ENCODE measurements around the gene ARHGAP44. TPM values are rescaled to one million over a fixed set of nuclear protein-coding genes. Genes with fewer than 3 reads are reported as not detected.

Gene ARHGAP44
- total RNA-seq, 2 donors from 2014 or later, result 46.3 to 51.5 TPM

DNA sequence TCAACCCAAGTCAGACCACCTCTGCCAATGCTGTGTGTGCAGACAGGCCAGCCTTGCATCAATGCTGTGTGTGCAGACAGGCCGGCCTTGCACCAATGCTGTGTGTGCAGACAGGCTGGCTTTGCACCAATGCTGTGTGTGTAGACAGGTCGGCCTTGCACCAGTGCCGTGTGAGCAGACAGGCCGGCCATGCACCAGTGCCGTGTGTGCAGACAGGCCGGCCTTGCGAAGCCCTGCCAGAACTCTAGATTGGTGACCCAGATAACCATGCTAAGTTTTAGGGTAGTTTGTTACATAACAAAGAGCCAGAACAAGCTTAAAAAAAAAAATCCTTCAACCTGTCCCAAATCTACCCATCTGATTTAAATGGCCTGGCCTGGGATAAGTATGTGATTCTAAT, 174.2 kb downstream of the ARHGAP44 start:
- Histone ChIP-seq H3K27ac (no peak overlapping the region), H3K4me1 (no peaks in the 10 kb centered on the region), H3K9me3 (no peaks in the 10 kb centered on the region), H3K36me3 (no peaks in the 10 kb centered on the region), H3K27me3 (no peaks in the 10 kb centered on the region), H3K9ac (ENCODE audit: low read depth in 2 of 2, low read length in 2 of 2) (no peak overlapping the region), H3K4me3 (no peak overlapping the region)
- TF ChIP-seq, protein P1, sequence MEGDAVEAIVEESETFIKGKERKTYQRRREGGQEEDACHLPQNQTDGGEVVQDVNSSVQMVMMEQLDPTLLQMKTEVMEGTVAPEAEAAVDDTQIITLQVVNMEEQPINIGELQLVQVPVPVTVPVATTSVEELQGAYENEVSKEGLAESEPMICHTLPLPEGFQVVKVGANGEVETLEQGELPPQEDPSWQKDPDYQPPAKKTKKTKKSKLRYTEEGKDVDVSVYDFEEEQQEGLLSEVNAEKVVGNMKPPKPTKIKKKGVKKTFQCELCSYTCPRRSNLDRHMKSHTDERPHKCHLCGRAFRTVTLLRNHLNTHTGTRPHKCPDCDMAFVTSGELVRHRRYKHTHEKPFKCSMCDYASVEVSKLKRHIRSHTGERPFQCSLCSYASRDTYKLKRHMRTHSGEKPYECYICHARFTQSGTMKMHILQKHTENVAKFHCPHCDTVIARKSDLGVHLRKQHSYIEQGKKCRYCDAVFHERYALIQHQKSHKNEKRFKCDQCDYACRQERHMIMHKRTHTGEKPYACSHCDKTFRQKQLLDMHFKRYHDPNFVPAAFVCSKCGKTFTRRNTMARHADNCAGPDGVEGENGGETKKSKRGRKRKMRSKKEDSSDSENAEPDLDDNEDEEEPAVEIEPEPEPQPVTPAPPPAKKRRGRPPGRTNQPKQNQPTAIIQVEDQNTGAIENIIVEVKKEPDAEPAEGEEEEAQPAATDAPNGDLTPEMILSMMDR (IDR thresholded peaks at IDR 0.05), result no peak
- intact Hi-C loops (cut with DNase I), result no loop called here
- no peak for DNase-seq

GRCh38 chr17:12964162-12964561, 174.9 kb downstream of the ARHGAP44 start:
- no peaks in the 10 kb centered on the region for H3K27me3 ChIP-seq
- no peak overlapping the region for H3K9ac ChIP-seq (ENCODE audit: low read depth in 2 of 2, low read length in 2 of 2)
- no peaks in the 10 kb centered on the region for H3K36me3 ChIP-seq
- no peaks in the 10 kb centered on the region for H3K9me3 ChIP-seq
- H3K27ac ChIP-seq, result no peak overlapping the region
- TF ChIP-seq, protein P1 (IDR thresholded peaks at IDR 0.05), result no peak
- DNase-seq, result no peak
- no peaks in the 10 kb centered on the region for H3K4me1 ChIP-seq
- H3K4me3 ChIP-seq, result no peak overlapping the region
- intact Hi-C loops (cut with DNase I), result no loop called here

- Histone ChIP-seq H3K27ac (no peak overlapping the region), H3K4me3 (no peak overlapping the region), H3K9me3 (no peaks in the 10 kb centered on the region), H3K4me1 (no peaks in the 10 kb centered on the region), H3K27me3 (no peaks in the 10 kb centered on the region), H3K9ac (ENCODE audit: low read depth in 2 of 2, low read length in 2 of 2) (no peak overlapping the region), H3K36me3 (no peaks in the 10 kb centered on the region)
- TF ChIP-seq, protein P1 (IDR thresholded peaks at IDR 0.05), result no peak
- DNase-seq, result no peak
- intact Hi-C loops (cut with DNase I), result no loop called here
Measured at GRCh38 chr17:12964840-12965239, 175.5 kb downstream of the ARHGAP44 start.

GRCh38 chr17:12965988-12966387, 176.7 kb downstream of the ARHGAP44 start:
- Histone ChIP-seq H3K36me3 (no peaks in the 10 kb centered on the region), H3K27me3 (no peaks in the 10 kb centered on the region), H3K4me3 (no peak overlapping the region), H3K9ac (ENCODE audit: low read depth in 2 of 2, low read length in 2 of 2) (no peak overlapping the region), H3K4me1 (no peaks in the 10 kb centered on the region), H3K27ac (no peak overlapping the region), H3K9me3 (no peaks in the 10 kb centered on the region)
- TF ChIP-seq, protein P1 (IDR thresholded peaks at IDR 0.05), result no peak
- intact Hi-C loops (cut with DNase I), result no loop called here
- DNase-seq, result no peak

DNA sequence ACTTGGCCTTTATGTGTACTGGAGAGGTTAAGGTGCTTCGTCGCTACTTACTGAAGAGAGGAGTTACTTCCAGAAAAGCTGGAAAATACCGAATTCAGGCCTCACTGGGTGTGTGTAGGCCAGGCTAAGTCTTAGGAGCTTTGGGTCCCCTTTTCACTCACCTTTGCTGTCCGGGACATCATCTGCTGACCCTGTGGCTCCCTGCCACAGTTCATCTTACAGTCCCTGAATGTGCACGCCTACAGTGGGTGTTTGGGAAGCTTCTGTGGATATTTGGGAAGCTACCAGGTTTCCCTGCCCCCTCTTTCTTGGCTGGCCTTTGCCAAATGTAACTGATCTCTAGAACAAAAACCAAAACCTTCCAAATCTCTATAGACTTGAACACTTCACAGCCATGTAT, 177.1 kb downstream of the ARHGAP44 start:
- Histone ChIP-seq H3K4me1 (no peaks in the 10 kb centered on the region), H3K4me3 (no peak overlapping the region), H3K9me3 (no peaks in the 10 kb centered on the region), H3K27me3 (no peaks in the 10 kb centered on the region), H3K9ac (ENCODE audit: low read depth in 2 of 2, low read length in 2 of 2) (no peak overlapping the region), H3K27ac (no peak overlapping the region), H3K36me3 (no peaks in the 10 kb centered on the region)
- intact Hi-C loops (cut with DNase I), result no loop called here
- TF ChIP-seq, protein P1 (IDR thresholded peaks at IDR 0.05), result no peak
- DNase-seq, result no peak

- no peak for DNase-seq
- TF ChIP-seq, protein P1 (IDR thresholded peaks at IDR 0.05), result no peak
- intact Hi-C loops (cut with DNase I), result no loop called here
- Histone ChIP-seq H3K9ac (ENCODE audit: low read depth in 2 of 2, low read length in 2 of 2) (no peak overlapping the region), H3K27ac (no peak overlapping the region), H3K9me3 (no peaks in the 10 kb centered on the region), H3K4me3 (no peak overlapping the region), H3K4me1 (no peaks in the 10 kb centered on the region), H3K36me3 (no peaks in the 10 kb centered on the region), H3K27me3 (no peaks in the 10 kb centered on the region)
Measured at GRCh38 chr17:12967962-12968361, 178.7 kb downstream of the ARHGAP44 start.
